Prostate gland (tissue), 2 donors: Measurements from ENCODE around the gene WSB2. TPM values are rescaled to one million over a fixed set of nuclear protein-coding genes. Genes with fewer than 3 reads are reported as not detected.

Experiments
- DNase-seq: peaks from one replicate; pipeline ENCODE4 v3.0.0-alpha.2; 2019; ENCODE audit warnings: low spot score
- H3K27ac ChIP-seq, 2 donors: fragments of 200-600 bp; sonication (generic); 2 replicates each; pipeline ENCODE4 v1.5.1; 2017 to 2019
- H3K27me3 ChIP-seq: fragments of 200-600 bp; sonication (generic); replicated peaks from 2 replicates; pipeline ENCODE4 v1.5.1; 2019; ENCODE audit not compliant: insufficient read depth
- H3K36me3 ChIP-seq, 2 donors: fragments of 200-600 bp; sonication (generic); 1 replicate in 1 of 2; 2 replicates in 1 of 2; pipeline versions ENCODE4 v1.5.1 to v1.8.1; 2017 to 2019
- H3K4me1 ChIP-seq: fragments of 200-600 bp; sonication (generic); replicated peaks from 2 replicates; pipeline ENCODE4 v1.5.1; 2019
- H3K4me3 ChIP-seq, 2 donors: fragments of 200-600 bp; sonication (generic); 2 replicates each; pipeline ENCODE4 v1.5.1; 2017 to 2019
- H3K9me3 ChIP-seq: fragments of 200-600 bp; sonication (generic); 2 replicates; pipeline ENCODE4 v1.5.1; 2017
- CTCF ChIP-seq, 4 experiments: fragments of 200-600 bp in 2 of 4; fragments of 450-650 bp in 2 of 4; sonication (generic) in 2 of 4; IDR thresholded peaks; 1 replicate in 3 of 4; 2 replicates in 1 of 4; pipeline ENCODE4 v1.5.1; 2016 to 2019; ENCODE audit warnings: antibody characterized with exemption in 4 of 4, mild to moderate bottlenecking in 2 of 4, moderate library complexity in 2 of 4
- POLR2A ChIP-seq: fragments of 450-650 bp; IDR thresholded peaks from one replicate; pipeline ENCODE4 v1.6.1; 2016; ENCODE audit warnings: antibody characterized with exemption, mild to moderate bottlenecking
- POLR2AphosphoS5 ChIP-seq: sonication (generic); formaldehyde crosslinking; IDR thresholded peaks from one replicate; pipeline ENCODE4 v1.6.1; 2017; ENCODE audit warnings: antibody characterized with exemption
- WGBS: methylation state at CpG from one replicate; pipeline ENCODE4 v1.1.5; 2018; 5-methylcytosine and 5-hydroxymethylcytosine counted together
- intact Hi-C: fragments of 100-400 bp; cut with DNase I; formaldehyde crosslinking; loops from one replicate; pipeline ENCODE4 v1.14.2; 2022
- total RNA-seq, 2 donors: library from RNA; depleted of rRNA; stranded (reverse); fragments of >200 nt; gene quantifications; one replicate each; pipeline ENCODE4 v1.1.0, GENCODE V29; 2016

Gene WSB2
- total RNA-seq, 2 donors from 2014 or later = 41.3 to 99.2 TPM

GRCh38 chr12:118063576-118064391 is 2.8 kb upstream of the WSB2 start:
- no peak for TF ChIP-seq POLR2A
- TF ChIP-seq POLR2AphosphoS5 = peak; percentile 17
- no peak for TF ChIP-seq CTCF (IDR thresholded peaks at IDR 0.05)
- intact Hi-C loops = loop anchor here (5.0 kb wide), 2 partner anchors 39 to 309 kb away; partner anchors contain the start of genes TAOK3 and VSIG10
- no peak for DNase-seq
- peak overlapping the region in 1 of 2 donors; percentile 99 for H3K27ac ChIP-seq
- WGBS = 64% methylated on average over 4 of the region's 4 CpGs
- no peaks in the 10 kb centered on the region for H3K4me1 ChIP-seq
- H3K36me3 ChIP-seq = no peaks in the 10 kb centered on the region
- H3K4me3 ChIP-seq = no peak overlapping the region
- H3K27me3 ChIP-seq = no peaks in the 10 kb centered on the region
- no peaks in the 10 kb centered on the region for H3K9me3 ChIP-seq

- Histone ChIP-seq H3K4me3 (peak overlapping the region; percentile 81 to 89), H3K9me3 (no peaks in the 10 kb centered on the region), H3K36me3 (no peaks in the 10 kb centered on the region), H3K27me3 (no peaks in the 10 kb centered on the region), H3K4me1 (no peaks in the 10 kb centered on the region), H3K27ac (peak overlapping the region; percentile 99)
- WGBS = under 1% methylated on average over 44 of the region's 44 CpGs
- DNase-seq = peak; percentile 43
- intact Hi-C loops = loop anchor here (5.0 kb wide), 2 partner anchors 40 to 310 kb away; partner anchors contain the start of genes TAOK3 and VSIG10
- TF ChIP-seq CTCF (IDR thresholded peaks at IDR 0.05) = no peak
- TF ChIP-seq POLR2AphosphoS5 = peak; percentile 36
These were observed 1.2 kb upstream of the WSB2 start for GRCh38 chr12:118061873-118062843.

GRCh38 chr12:118060301-118061010 is 523 bp downstream of the WSB2 start:
- no peaks in the 10 kb centered on the region for H3K27me3 ChIP-seq
- no peaks in the 10 kb centered on the region for H3K9me3 ChIP-seq
- no peaks in the 10 kb centered on the region for H3K4me1 ChIP-seq
- under 1% methylated on average over 28 of the region's 46 CpGs for WGBS
- H3K36me3 ChIP-seq = no peaks in the 10 kb centered on the region
- peak overlapping the region; percentile 81 to 89 for H3K4me3 ChIP-seq
- intact Hi-C loops = loop anchor here (5.0 kb wide), 2 partner anchors 42 to 312 kb away; partner anchors contain the start of genes TAOK3 and VSIG10
- DNase-seq = peak; percentile 33
- no peak for TF ChIP-seq CTCF (IDR thresholded peaks at IDR 0.05)
- TF ChIP-seq POLR2AphosphoS5 = peak; percentile 7
- peak overlapping the region; percentile 99 for H3K27ac ChIP-seq

- DNase-seq = no peak
- Histone ChIP-seq H3K4me3 (peak overlapping the region; percentile 81 to 89), H3K4me1 (no peaks in the 10 kb centered on the region), H3K9me3 (no peaks in the 10 kb centered on the region), H3K27ac (peak overlapping the region; percentile 99), H3K36me3 (no peaks in the 10 kb centered on the region), H3K27me3 (no peaks in the 10 kb centered on the region)
- 13% methylated on average over 11 of the region's 11 CpGs for WGBS
- intact Hi-C loops = loop anchor here (5.0 kb wide), 2 partner anchors 43 to 313 kb away; partner anchors contain the start of genes TAOK3 and VSIG10
- TF ChIP-seq CTCF (IDR thresholded peaks at IDR 0.05) (no peak), POLR2AphosphoS5 (no peak), POLR2A (no peak)
These were observed 1.4 kb downstream of the WSB2 start for GRCh38 chr12:118059341-118060191.
